ENCODE results near the gene ANKRD39. TPM values are rescaled to one million over a fixed set of nuclear protein-coding genes. Genes with fewer than 3 reads are reported as not detected.

ANKRD39 gene, protein sequence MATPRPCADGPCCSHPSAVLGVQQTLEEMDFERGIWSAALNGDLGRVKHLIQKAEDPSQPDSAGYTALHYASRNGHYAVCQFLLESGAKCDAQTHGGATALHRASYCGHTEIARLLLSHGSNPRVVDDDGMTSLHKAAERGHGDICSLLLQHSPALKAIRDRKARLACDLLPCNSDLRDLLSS
- 4.0 and 6.1 TPM in 2 replicates for total RNA-seq (ENCODE audit: low replicate concordance)

DNA sequence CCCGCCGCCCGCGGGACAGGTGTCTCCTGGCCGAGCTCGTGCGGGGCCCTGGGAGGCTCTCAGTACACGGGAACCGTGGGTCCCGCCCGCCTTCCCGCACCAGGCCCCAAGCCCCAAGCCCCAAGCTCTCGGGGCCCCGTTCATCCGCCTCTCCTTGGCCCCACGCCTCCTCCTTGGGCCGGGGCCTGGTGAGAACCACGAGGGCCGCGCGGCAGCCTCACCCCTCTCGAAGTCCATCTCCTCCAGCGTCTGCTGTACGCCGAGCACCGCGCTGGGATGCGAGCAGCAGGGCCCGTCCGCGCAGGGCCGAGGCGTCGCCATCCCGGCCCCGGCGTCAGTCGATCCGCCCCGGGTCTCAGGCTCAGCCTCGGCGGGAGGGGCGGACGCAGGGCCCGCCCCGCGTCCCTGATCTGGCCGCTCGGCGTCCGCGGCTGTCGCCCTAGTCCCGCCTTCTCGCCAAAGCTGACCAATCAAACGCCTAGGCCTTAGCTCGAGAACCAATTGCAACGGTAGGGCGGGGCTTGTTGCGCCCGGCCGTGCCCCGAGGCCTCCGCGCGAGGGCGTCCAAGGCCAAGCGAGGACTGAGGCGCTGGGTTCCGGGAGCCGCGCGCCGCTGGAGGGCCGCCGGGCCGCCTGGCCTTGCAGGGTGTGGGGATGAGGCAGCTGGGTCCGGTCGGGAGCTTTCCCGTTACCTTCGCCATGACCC is at the start of gene ANKRD39:
Gene ANKRD39, minus strand, starts transcription at position 350 of the 706 bp plus-strand sequence. Its CDS starts 29 bp downstream, at position 321.
- TF ChIP-seq, protein P1, sequence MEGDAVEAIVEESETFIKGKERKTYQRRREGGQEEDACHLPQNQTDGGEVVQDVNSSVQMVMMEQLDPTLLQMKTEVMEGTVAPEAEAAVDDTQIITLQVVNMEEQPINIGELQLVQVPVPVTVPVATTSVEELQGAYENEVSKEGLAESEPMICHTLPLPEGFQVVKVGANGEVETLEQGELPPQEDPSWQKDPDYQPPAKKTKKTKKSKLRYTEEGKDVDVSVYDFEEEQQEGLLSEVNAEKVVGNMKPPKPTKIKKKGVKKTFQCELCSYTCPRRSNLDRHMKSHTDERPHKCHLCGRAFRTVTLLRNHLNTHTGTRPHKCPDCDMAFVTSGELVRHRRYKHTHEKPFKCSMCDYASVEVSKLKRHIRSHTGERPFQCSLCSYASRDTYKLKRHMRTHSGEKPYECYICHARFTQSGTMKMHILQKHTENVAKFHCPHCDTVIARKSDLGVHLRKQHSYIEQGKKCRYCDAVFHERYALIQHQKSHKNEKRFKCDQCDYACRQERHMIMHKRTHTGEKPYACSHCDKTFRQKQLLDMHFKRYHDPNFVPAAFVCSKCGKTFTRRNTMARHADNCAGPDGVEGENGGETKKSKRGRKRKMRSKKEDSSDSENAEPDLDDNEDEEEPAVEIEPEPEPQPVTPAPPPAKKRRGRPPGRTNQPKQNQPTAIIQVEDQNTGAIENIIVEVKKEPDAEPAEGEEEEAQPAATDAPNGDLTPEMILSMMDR (IDR thresholded peaks at IDR 0.05; ENCODE audit: insufficient read depth, low read length), result peak; percentile 67
- peak within 1 kb of the TSS; percentile 84 for H3K4me3 ChIP-seq (ENCODE audit: low read depth, low read length)
- peak; percentile 99 for DNase-seq (ENCODE audit: low read depth)

DNA sequence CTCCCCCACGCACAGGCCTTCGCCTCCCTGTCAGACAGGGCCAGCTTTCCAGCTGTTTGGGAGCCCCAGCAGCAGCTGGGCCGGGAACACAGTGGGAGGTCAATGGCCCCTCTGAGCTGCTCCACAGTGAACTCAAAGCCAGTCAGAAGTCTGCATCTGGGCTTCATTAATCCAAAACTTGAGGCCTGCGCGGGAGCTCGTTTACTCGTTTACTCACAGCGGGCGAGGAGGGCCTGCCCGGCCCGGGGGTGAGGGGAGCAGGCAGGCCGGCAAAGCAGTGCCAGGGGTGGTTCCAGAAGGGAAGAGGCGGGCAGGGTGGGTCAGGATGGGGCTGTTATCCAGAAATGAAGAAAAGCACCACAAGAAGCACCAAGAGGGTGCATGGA is 48.9 kb upstream of the ANKRD39 start:
- DNase-seq (ENCODE audit: low read depth), result peak; percentile 52
- H3K4me3 ChIP-seq (ENCODE audit: low read depth, low read length), result no peak overlapping the region
- TF ChIP-seq, protein P1 (IDR thresholded peaks at IDR 0.05; ENCODE audit: insufficient read depth, low read length), result no peak

DNA sequence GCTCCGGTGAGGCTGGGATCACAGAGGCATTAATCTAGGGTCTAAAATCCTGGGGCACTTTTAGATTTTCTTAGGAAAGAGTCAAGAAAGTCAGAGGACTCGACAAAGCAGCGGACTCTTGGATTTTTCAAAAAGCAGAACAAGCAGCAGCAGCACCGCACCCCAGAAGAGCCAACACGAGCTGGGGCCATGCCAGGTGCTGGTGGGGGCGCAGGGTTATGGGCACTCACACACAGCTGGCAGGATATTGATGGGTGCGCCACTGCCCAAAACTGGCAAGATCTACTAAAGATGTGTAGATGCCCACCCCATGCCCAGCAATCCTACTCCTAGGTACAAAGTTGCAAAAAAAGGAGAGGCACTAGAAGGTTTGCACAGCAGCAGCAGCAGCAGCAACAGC is 46.0 kb upstream of the ANKRD39 start:
- TF ChIP-seq, protein P1 (IDR thresholded peaks at IDR 0.05; ENCODE audit: insufficient read depth, low read length), result no peak
- no peak overlapping the region for H3K4me3 ChIP-seq (ENCODE audit: low read depth, low read length)
- DNase-seq (ENCODE audit: low read depth), result no peak

DNA sequence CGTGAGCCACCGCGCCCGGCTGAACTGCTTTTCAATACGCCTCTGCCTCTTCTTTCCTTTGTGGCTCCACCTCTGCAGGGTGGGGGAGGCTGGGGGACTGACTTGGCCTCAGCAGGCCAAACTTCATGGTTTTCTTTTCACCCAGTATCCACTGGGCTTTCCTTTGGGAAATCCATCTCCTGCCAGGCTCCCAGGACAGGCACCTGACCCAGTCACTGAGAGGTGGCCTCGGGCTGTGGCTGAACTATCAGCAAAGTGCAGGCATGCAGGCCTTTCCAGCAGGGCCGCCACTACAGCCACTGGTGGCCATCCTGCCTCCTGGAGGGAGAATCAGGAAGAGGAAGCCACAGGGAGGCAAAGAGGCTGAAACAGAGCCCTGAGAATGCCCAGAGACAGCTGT is 45.5 kb upstream of the ANKRD39 start:
- TF ChIP-seq, protein P1 (IDR thresholded peaks at IDR 0.05; ENCODE audit: insufficient read depth, low read length), result no peak
- DNase-seq (ENCODE audit: low read depth), result no peak
- no peak overlapping the region for H3K4me3 ChIP-seq (ENCODE audit: low read depth, low read length)

DNA sequence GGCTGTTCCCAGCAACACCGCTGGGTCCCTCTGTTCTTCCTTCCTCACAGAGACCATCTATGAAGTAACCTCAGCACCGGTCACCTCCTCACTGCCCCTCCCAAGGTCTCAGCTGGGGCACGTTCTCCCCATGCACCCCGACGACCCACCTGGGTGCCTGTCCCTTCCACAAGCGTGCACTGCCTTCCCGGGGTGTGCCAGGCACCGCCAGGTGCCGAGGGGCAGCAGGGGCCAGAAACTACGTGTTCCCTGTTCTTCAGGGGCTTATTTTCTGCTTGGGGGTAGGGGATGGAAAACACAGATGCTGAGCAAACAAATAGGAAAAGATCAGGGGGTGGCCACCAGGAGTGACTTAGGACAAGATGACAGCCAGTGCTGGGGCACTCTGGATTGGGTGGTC is 42.4 kb upstream of the ANKRD39 start:
- no peak for DNase-seq (ENCODE audit: low read depth)
- TF ChIP-seq, protein P1 (IDR thresholded peaks at IDR 0.05; ENCODE audit: insufficient read depth, low read length), result no peak

DNA sequence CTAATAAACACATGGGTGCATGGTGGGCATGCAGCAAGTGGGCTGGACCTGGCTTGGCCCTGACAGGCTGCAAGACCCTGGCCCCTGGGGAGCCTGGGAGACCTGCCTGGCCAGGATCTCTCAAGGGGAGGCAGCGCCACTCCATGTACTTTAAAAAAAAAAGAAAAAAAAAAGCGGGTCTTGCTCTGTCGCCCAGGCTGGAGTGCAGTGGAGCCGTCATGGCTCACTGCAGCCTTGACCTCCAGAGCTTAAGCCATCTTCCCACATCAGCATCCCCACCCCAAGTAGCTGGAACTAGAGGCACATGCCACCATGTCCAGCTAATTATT is 41.6 kb upstream of the ANKRD39 start:
- H3K4me3 ChIP-seq (ENCODE audit: low read depth, low read length), result no peak overlapping the region
- no peak for DNase-seq (ENCODE audit: low read depth)

More for the DNA sequence above, 42.4 kb upstream of the ANKRD39 start:
- H3K4me3 ChIP-seq (ENCODE audit: low read depth, low read length), result no peak overlapping the region

More for the DNA sequence above, 41.6 kb upstream of the ANKRD39 start:
- TF ChIP-seq, protein P1 (IDR thresholded peaks at IDR 0.05; ENCODE audit: insufficient read depth, low read length), result no peak

Data from fibroblast of the aortic adventitia (primary cell).